Lower leg skin (tissue), 3 donors: ENCODE results near the gene ZNF320.

Source experiments
- CTCF ChIP-seq, 3 donors: fragments of 450-650 bp; IDR thresholded peaks; one replicate each; pipeline ENCODE4 v1.5.1; 2016; ENCODE audit warnings: antibody characterized with exemption in 3 of 3, mild to moderate bottlenecking in 3 of 3, moderate library complexity in 2 of 3
- POLR2A ChIP-seq, 2 donors: fragments of 450-650 bp; IDR thresholded peaks; one replicate each; pipeline ENCODE4 v1.6.1; 2016 to 2017; ENCODE audit warnings: antibody characterized with exemption in 2 of 2, mild to moderate bottlenecking in 1 of 2, moderate library complexity in 1 of 2

- TF ChIP-seq CTCF (IDR thresholded peaks at IDR 0.05), result no peak
- no peak for TF ChIP-seq POLR2A (IDR thresholded peaks at IDR 0.05)
Observed at GRCh38 chr19:52936151-52936953, 38.9 kb upstream of the ZNF320 start.
